ENCODE measurements around the gene UBTF.

Gene UBTF

GRCh38 chr17:44193326-44194084 is 26.0 kb downstream of the UBTF start:
- Histone ChIP-seq H3K4me3 (ENCODE audit: low read depth, low read length) (no peak overlapping the region), H3K36me3 (ENCODE audit: control insufficient read depth in 2 of 2, insufficient read depth in 1 of 2, low read length in 2 of 2) (peaks cover 11 to 86% of the 10 kb centered on the region in 2 experiments; a peak in 2 of 3 replicates), H3K4me1 (ENCODE audit: control insufficient read depth, insufficient read depth, low read length) (no peaks in the 10 kb centered on the region), H3K9me3 (ENCODE audit: control insufficient read depth, insufficient read depth, low read depth, low read length) (no peaks in the 10 kb centered on the region), H3K27ac (ENCODE audit: extremely low read depth, low read depth, low read length) (peak overlapping the region; percentile 71)
- ChIA-PET CTCF (interaction anchor here (1.0 to 1.9 kb wide), 2 partner anchors 10 to 138 kb away, joined by 3 to 7 read pairs; no protein-coding TSS in a partner anchor), POLR2A (no interaction called here)
- TF ChIP-seq ZNF341 (tag by site-specific recombination; IDR thresholded peaks at IDR 0.05; ENCODE audit: low read depth): peak; percentile 56; the same call in 1 of the 2 replicates
- TF ChIP-seq ZNF398 (tag by site-specific recombination; IDR thresholded peaks at IDR 0.05): peak; percentile 90
- TF ChIP-seq ZNF610 (tag by site-specific recombination; IDR thresholded peaks at IDR 0.05; ENCODE audit: borderline replicate concordance): no peak
- no peak for TF ChIP-seq ZNF548 (tag by site-specific recombination; IDR thresholded peaks at IDR 0.05)
- no peak for TF ChIP-seq ZNF791 (tag by site-specific recombination; IDR thresholded peaks at IDR 0.05)
- no peak for TF ChIP-seq HOXC10 (CRISPR knock-in tag; IDR thresholded peaks at IDR 0.05)
- TF ChIP-seq ZNF292 (tag by site-specific recombination; IDR thresholded peaks at IDR 0.05; ENCODE audit: borderline replicate concordance, low read depth): no peak
- TF ChIP-seq ZNF530 (tag by site-specific recombination; IDR thresholded peaks at IDR 0.05; ENCODE audit: low read depth): no peak
- no peak for TF ChIP-seq KLF16 (tag by site-specific recombination; IDR thresholded peaks at IDR 0.05)
- no peak for TF ChIP-seq ZBTB10 (tag by site-specific recombination; IDR thresholded peaks at IDR 0.05)
- no peak for TF ChIP-seq CTCF (tag by site-specific recombination; IDR thresholded peaks at IDR 0.05)
- TF ChIP-seq YY1 (tag by site-specific recombination; IDR thresholded peaks at IDR 0.05): no peak
- TF ChIP-seq REST (tag by site-specific recombination; IDR thresholded peaks at IDR 0.05): 0 out of 2 replicates have a peak, but pooled peaks have one; percentile 16
- TF ChIP-seq ZNF785 (tag by site-specific recombination; IDR thresholded peaks at IDR 0.05): no peak
- TF ChIP-seq ZNF747 (tag by site-specific recombination; IDR thresholded peaks at IDR 0.05): no peak
- no peak for TF ChIP-seq REPIN1 (tag by site-specific recombination; IDR thresholded peaks at IDR 0.05; ENCODE audit: low read depth)
- no peak for TF ChIP-seq ZNF473 (tag by site-specific recombination; IDR thresholded peaks at IDR 0.05)
- TF ChIP-seq ZSCAN23 (tag by site-specific recombination; IDR thresholded peaks at IDR 0.05): no peak
- TF ChIP-seq, protein P1, sequence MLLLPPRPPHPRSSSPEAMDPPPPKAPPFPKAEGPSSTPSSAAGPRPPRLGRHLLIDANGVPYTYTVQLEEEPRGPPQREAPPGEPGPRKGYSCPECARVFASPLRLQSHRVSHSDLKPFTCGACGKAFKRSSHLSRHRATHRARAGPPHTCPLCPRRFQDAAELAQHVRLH (tag by site-specific recombination; IDR thresholded peaks at IDR 0.05): no peak
- no peak for TF ChIP-seq KLF10 (tag by site-specific recombination; IDR thresholded peaks at IDR 0.05)
- no peak for TF ChIP-seq ZBTB7A (tag by site-specific recombination; IDR thresholded peaks at IDR 0.05; ENCODE audit: low read depth)
- no peak for TF ChIP-seq ZNF777 (tag by site-specific recombination; IDR thresholded peaks at IDR 0.05; ENCODE audit: borderline replicate concordance)
- TF ChIP-seq ZFHX2 (tag by site-specific recombination; conservative IDR thresholded peaks at IDR 0.05): 0 out of 2 replicates have a peak, but pooled peaks have one; percentile 13
- TF ChIP-seq, protein P2, sequence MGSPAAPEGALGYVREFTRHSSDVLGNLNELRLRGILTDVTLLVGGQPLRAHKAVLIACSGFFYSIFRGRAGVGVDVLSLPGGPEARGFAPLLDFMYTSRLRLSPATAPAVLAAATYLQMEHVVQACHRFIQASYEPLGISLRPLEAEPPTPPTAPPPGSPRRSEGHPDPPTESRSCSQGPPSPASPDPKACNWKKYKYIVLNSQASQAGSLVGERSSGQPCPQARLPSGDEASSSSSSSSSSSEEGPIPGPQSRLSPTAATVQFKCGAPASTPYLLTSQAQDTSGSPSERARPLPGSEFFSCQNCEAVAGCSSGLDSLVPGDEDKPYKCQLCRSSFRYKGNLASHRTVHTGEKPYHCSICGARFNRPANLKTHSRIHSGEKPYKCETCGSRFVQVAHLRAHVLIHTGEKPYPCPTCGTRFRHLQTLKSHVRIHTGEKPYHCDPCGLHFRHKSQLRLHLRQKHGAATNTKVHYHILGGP (tag by site-specific recombination; IDR thresholded peaks at IDR 0.05): no peak
- TF ChIP-seq ZNF830 (tag by site-specific recombination; IDR thresholded peaks at IDR 0.05; ENCODE audit: low read depth): no peak
- no peak for TF ChIP-seq ZNF391 (tag by site-specific recombination; IDR thresholded peaks at IDR 0.05; ENCODE audit: borderline replicate concordance, low read depth)

All from HEK293 (cell line).